ENCODE data around the gene NPAS3. TPM values are rescaled to one million over a fixed set of nuclear protein-coding genes. Genes with fewer than 3 reads are reported as not detected.
A peak's percentile ranks its signal among the peaks of the same experiment; 100 is the strongest.

Gene NPAS3
- total RNA-seq, 1 donor, result 0.36 TPM

GRCh38 chr14:33103966-33104365, 165.3 kb downstream of the NPAS3 start:
- no peak for DNase-seq (ENCODE audit: low read depth)
- no peak overlapping the region for H3K4me3 ChIP-seq (ENCODE audit: low read depth, low read length)
- TF ChIP-seq CTCF (IDR thresholded peaks at IDR 0.05; ENCODE audit: insufficient read depth, low read length), result no peak

- TF ChIP-seq CTCF (IDR thresholded peaks at IDR 0.05; ENCODE audit: insufficient read depth, low read length), result no peak
- no peak overlapping the region for H3K4me3 ChIP-seq (ENCODE audit: low read depth, low read length)
- DNase-seq (ENCODE audit: low read depth), result no peak
Observed at GRCh38 chr14:33110737-33111443, 172.2 kb downstream of the NPAS3 start.

DNA sequence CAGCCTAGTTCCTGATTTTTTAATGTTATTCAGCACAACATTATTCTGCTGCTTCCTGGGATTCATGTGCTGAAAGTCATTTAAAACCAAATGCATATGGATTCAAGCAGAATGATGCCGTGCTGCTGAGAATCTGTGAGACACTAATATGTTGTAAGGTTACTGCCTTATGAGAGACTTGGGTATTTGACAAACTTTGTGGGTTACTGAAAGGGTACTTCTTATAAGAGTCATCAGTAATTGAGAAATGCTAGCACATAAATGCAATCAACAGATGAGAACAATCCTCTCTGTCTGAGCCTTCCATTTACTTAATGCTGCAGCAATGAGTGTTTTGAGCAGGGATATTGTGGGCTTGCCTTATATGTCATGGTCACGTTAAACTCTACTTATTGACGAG, 175.7 kb downstream of the NPAS3 start:
- no peak overlapping the region for H3K4me3 ChIP-seq (ENCODE audit: low read depth, low read length)
- TF ChIP-seq CTCF (IDR thresholded peaks at IDR 0.05; ENCODE audit: insufficient read depth, low read length), result no peak
- DNase-seq (ENCODE audit: low read depth), result no peak

DNA sequence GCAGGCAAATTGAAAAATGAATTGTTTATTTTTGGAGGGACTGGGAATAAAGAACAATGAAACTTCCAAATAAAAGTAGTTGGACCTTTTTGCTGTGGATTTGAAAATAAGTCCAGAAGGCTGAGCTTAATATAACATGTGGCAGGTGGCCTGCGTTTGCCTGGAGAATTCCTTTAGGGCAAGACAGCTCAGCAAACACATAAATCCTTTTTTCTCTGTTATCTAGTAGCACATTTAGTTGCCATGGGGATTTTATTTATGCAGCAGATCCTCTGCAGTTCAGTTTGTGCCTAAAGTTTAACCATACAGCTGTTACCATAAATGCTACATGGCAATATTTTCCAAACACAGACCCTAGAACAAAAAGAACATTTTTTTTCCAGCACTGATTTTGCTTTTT, 180.0 kb downstream of the NPAS3 start:
- DNase-seq (ENCODE audit: low read depth), result no peak
- no peak overlapping the region for H3K4me3 ChIP-seq (ENCODE audit: low read depth, low read length)
- no peak for TF ChIP-seq CTCF (IDR thresholded peaks at IDR 0.05; ENCODE audit: insufficient read depth, low read length)

DNA sequence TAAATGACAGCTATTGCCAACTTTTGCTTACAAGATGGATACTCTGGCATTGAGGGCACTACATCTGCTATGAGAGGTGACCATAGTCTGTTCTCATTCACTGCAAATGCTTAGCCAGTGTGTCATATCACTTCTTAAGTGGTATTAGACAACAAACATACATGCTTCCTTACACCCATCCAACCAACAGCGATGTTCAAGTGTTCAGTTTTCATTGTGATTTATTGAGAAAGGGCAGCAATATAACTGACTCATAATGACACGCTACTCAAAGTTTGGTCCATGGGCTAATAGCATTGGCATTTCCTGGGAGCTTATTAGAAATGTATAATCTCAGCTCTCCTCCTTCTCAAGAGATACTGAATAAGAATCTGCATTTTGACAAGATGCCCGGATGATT, 181.7 kb downstream of the NPAS3 start:
- H3K4me3 ChIP-seq (ENCODE audit: low read depth, low read length), result no peak overlapping the region
- no peak for TF ChIP-seq CTCF (IDR thresholded peaks at IDR 0.05; ENCODE audit: insufficient read depth, low read length)
- DNase-seq (ENCODE audit: low read depth), result peak; percentile 2

DNA sequence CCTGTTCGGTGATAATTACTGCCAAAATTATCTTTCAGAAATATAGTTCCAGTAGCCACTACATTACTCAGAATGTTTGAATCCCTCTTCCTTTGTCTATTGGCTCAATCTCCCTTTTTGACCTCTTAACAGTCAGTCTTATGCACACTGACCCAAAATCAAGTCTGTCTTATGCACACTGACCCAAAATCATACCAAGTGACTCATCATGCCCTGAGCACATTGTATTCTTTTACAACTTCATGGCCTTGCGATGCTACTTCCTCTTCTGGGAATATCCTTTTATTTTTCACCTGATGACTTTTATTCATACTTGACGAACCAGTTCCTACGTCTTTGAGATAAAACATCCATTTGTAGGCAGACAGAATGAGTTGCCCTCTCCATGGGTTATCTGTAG, 182.3 kb downstream of the NPAS3 start:
- no peak for DNase-seq (ENCODE audit: low read depth)
- H3K4me3 ChIP-seq (ENCODE audit: low read depth, low read length), result no peak overlapping the region
- TF ChIP-seq CTCF (IDR thresholded peaks at IDR 0.05; ENCODE audit: insufficient read depth, low read length), result no peak

- TF ChIP-seq CTCF (IDR thresholded peaks at IDR 0.05; ENCODE audit: insufficient read depth, low read length), result no peak
- H3K4me3 ChIP-seq (ENCODE audit: low read depth, low read length), result no peak overlapping the region
- no peak for DNase-seq (ENCODE audit: low read depth)
Observed at GRCh38 chr14:33123281-33123680, 184.6 kb downstream of the NPAS3 start.
